Lower leg skin (tissue), 4 donors: ENCODE measurements around the gene DGAT2. TPM values are rescaled to one million over a fixed set of nuclear protein-coding genes. Genes with fewer than 3 reads are reported as not detected.

Source experiments
- DNase-seq, 2 donors: peaks; one replicate each; pipeline ENCODE4 v3.0.0-alpha.2; 2019; ENCODE audit warnings: low spot score in 2 of 2
- H3K4me3 ChIP-seq: fragments of 200-600 bp; sonication (generic); 2 replicates; pipeline ENCODE4 v1.5.1; 2017; ENCODE audit warnings: mild to moderate bottlenecking, low read depth; ENCODE audit not compliant: poor library complexity, severe bottlenecking
- CTCF ChIP-seq, 3 donors: fragments of 450-650 bp; IDR thresholded peaks; one replicate each; pipeline ENCODE4 v1.5.1; 2016; ENCODE audit warnings: antibody characterized with exemption in 3 of 3, mild to moderate bottlenecking in 3 of 3, moderate library complexity in 2 of 3
- POLR2A ChIP-seq, 2 donors: fragments of 450-650 bp; IDR thresholded peaks; one replicate each; pipeline ENCODE4 v1.6.1; 2016 to 2017; ENCODE audit warnings: antibody characterized with exemption in 2 of 2, mild to moderate bottlenecking in 1 of 2, moderate library complexity in 1 of 2
- WGBS, 2 donors: methylation state at CpG; one replicate each; pipeline ENCODE4 v1.1.5; 2018; 5-methylcytosine and 5-hydroxymethylcytosine counted together
- intact Hi-C: fragments of 100-400 bp; cut with DNase I; formaldehyde crosslinking; loops from one replicate; pipeline ENCODE4 v1.15.0; 2023; ENCODE audit warnings: low total_unique reads
- total RNA-seq, 4 donors: library from RNA; depleted of rRNA; stranded (reverse); fragments of >200 nt; gene quantifications; one replicate each; pipeline ENCODE4 v1.1.0, GENCODE V29; 2016

Gene DGAT2
- total RNA-seq, 4 donors from 2014 or later = 160 to 545 (median 289) TPM

GRCh38 chr11:75783416-75784084 lies 15.0 kb downstream of the DGAT2 start:
- TF ChIP-seq POLR2A (IDR thresholded peaks at IDR 0.05) = no peak
- no peak for DNase-seq
- WGBS, 2 donors = 89 to 90% methylated on average over 4 of the region's 4 CpGs
- intact Hi-C loops = no loop called here
- H3K4me3 ChIP-seq = no peak overlapping the region

- H3K4me3 ChIP-seq = no peak overlapping the region
- 95 to 97% methylated on average over 2 of the region's 2 CpGs for WGBS, 2 donors
- intact Hi-C loops = no loop called here
- no peak for DNase-seq
- no peak for TF ChIP-seq CTCF (IDR thresholded peaks at IDR 0.05)
- TF ChIP-seq POLR2A (IDR thresholded peaks at IDR 0.05) = no peak
Measured at GRCh38 chr11:75784085-75784478, 15.5 kb downstream of the DGAT2 start.

GRCh38 chr11:75784506-75784905 lies 15.9 kb downstream of the DGAT2 start:
- DNase-seq = no peak
- 90 to 100% methylated on average over 1 of the region's 1 CpG for WGBS, 2 donors
- no peak overlapping the region for H3K4me3 ChIP-seq
- TF ChIP-seq POLR2A (IDR thresholded peaks at IDR 0.05) (no peak), CTCF (IDR thresholded peaks at IDR 0.05) (no peak)
- intact Hi-C loops = no loop called here

GRCh38 chr11:75785187-75785586 lies 16.6 kb downstream of the DGAT2 start:
- no peak overlapping the region for H3K4me3 ChIP-seq
- intact Hi-C loops = no loop called here
- TF ChIP-seq CTCF (IDR thresholded peaks at IDR 0.05) (no peak), POLR2A (IDR thresholded peaks at IDR 0.05) (no peak)
- 76 to 83% methylated on average over 4 of the region's 4 CpGs for WGBS, 2 donors
- no peak for DNase-seq

- DNase-seq = no peak
- intact Hi-C loops = no loop called here
- TF ChIP-seq POLR2A (IDR thresholded peaks at IDR 0.05) = no peak
- no peak for TF ChIP-seq CTCF (IDR thresholded peaks at IDR 0.05)
- no peak overlapping the region for H3K4me3 ChIP-seq
- WGBS, 2 donors = 76 to 85% methylated on average over 8 of the region's 8 CpGs
Measured at GRCh38 chr11:75786101-75786736, 17.6 kb downstream of the DGAT2 start.

GRCh38 chr11:75789521-75789920 lies 20.9 kb downstream of the DGAT2 start:
- intact Hi-C loops = no loop called here
- H3K4me3 ChIP-seq = no peak overlapping the region
- DNase-seq = no peak
- WGBS, 2 donors = 92 to 98% methylated on average over 3 of the region's 3 CpGs
- TF ChIP-seq POLR2A (IDR thresholded peaks at IDR 0.05) (no peak), CTCF (IDR thresholded peaks at IDR 0.05) (no peak)
